ENCODE results near the gene SNX21.

SNX21 gene

DNA sequence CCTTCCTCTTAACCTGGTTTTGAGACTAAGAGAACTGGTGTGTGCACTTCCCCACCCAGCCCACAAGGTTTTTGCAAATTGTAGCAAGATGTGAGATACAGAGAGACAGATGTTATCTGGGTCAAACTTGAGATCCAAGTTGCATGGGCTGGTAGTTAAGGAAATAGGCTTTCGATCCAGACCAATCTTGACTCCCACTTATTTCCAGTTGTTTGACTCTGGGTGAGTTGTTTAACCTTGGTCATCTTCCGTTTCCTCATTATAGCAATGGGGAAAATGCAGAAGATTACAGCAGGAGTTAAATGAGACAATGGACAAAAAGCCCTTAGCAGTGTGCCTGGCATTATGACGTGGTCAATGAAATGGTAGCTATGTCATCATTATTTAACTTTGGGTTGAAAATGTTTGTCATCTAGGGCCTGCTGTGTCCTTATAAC, 1.7 kb downstream of the SNX21 start:
- H3K36me3 ChIP-seq (ENCODE audit: control insufficient read depth, insufficient read depth, low read length), result peaks cover under 1% of the 10 kb centered on the region; the same call in 1 of the 2 replicates
- no peak overlapping the region for H3K4me3 ChIP-seq (ENCODE audit: low read length)
- H3K4me1 ChIP-seq (ENCODE audit: control insufficient read depth, insufficient read depth, low read length), result peaks cover 4% of the 10 kb centered on the region; the same call in 1 of the 2 replicates
- no peaks in the 10 kb centered on the region for H3K9me3 ChIP-seq (ENCODE audit: control insufficient read depth, insufficient read depth, low read length)
- H3K27me3 ChIP-seq (ENCODE audit: control insufficient read depth, insufficient read depth, low read length), result no peaks in the 10 kb centered on the region
- no CpG with 5 or more reads among the region's 3 CpGs for WGBS (ENCODE audit: insufficient coverage, insufficient read length)
- no peak overlapping the region for H3K27ac ChIP-seq (ENCODE audit: low read length)
- DNase-seq (ENCODE audit: low read depth, low spot score), result no peak

DNA sequence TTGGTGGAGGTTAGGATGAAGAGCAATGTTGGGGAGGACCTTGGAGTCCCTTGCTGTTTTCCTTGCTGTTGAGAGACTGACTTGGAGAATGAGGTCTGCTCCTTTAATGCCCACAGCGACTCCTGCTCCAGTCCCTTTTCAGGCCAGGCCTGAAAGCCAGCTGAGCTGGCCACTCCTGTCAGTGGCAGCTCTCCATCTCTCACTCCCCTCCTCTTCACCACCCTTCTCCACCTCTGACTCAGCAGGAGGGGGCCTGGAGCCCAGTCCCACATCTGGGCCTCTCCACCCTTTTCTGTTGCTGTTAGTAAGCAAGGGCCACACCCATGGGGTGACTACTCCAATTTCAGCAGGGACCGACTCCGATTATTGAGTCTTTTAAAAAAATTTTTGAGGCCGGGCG, 2.2 kb downstream of the SNX21 start:
- peaks cover 4% of the 10 kb centered on the region; the same call in 1 of the 2 replicates for H3K36me3 ChIP-seq (ENCODE audit: control insufficient read depth, insufficient read depth, low read length)
- WGBS (ENCODE audit: insufficient coverage, insufficient read length), result no CpG with 5 or more reads among the region's 5 CpGs
- DNase-seq (ENCODE audit: low read depth, low spot score), result no peak
- H3K27ac ChIP-seq (ENCODE audit: low read length), result no peak overlapping the region
- H3K27me3 ChIP-seq (ENCODE audit: control insufficient read depth, insufficient read depth, low read length), result no peaks in the 10 kb centered on the region
- no peaks in the 10 kb centered on the region for H3K9me3 ChIP-seq (ENCODE audit: control insufficient read depth, insufficient read depth, low read length)
- peaks cover 4% of the 10 kb centered on the region; the same call in 1 of the 2 replicates for H3K4me1 ChIP-seq (ENCODE audit: control insufficient read depth, insufficient read depth, low read length)
- H3K4me3 ChIP-seq (ENCODE audit: low read length), result no peak overlapping the region

DNA sequence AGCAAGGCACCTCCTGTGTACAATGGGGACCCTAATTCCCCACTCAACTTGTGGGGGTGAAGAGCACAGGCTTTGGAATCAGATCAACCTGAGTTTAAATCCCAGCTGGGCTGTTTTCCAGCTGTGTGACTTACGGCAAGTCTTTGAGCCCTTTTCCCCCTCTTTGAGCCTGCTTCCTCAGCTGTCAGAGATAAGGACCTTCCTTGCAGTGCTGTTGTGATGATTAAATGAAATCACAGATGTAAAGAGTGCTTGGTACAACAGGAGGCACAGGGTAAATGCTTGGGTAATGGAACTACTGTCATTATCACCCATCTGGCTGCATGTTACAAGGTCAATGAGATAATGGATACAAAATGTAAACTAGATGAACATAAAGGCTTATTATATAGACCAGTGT, 3.2 kb downstream of the SNX21 start:
- no peak for DNase-seq (ENCODE audit: low read depth, low spot score)
- WGBS (ENCODE audit: insufficient coverage, insufficient read length), result no CpG with 5 or more reads among the region's 1 CpG
- no peak overlapping the region for H3K27ac ChIP-seq (ENCODE audit: low read length)
- no peak overlapping the region for H3K4me3 ChIP-seq (ENCODE audit: low read length)
- no peaks in the 10 kb centered on the region for H3K27me3 ChIP-seq (ENCODE audit: control insufficient read depth, insufficient read depth, low read length)
- peaks cover 4% of the 10 kb centered on the region; the same call in 1 of the 2 replicates for H3K36me3 ChIP-seq (ENCODE audit: control insufficient read depth, insufficient read depth, low read length)
- peaks cover 4% of the 10 kb centered on the region; the same call in 1 of the 2 replicates for H3K4me1 ChIP-seq (ENCODE audit: control insufficient read depth, insufficient read depth, low read length)
- no peaks in the 10 kb centered on the region for H3K9me3 ChIP-seq (ENCODE audit: control insufficient read depth, insufficient read depth, low read length)

- no CpG with 5 or more reads among the region's 25 CpGs for WGBS (ENCODE audit: insufficient coverage, insufficient read length)
- no peak overlapping the region for H3K27ac ChIP-seq (ENCODE audit: low read length)
- H3K27me3 ChIP-seq (ENCODE audit: control insufficient read depth, insufficient read depth, low read length), result no peaks in the 10 kb centered on the region
- DNase-seq (ENCODE audit: low read depth, low spot score), result no peak
- no peaks in the 10 kb centered on the region for H3K9me3 ChIP-seq (ENCODE audit: control insufficient read depth, insufficient read depth, low read length)
- H3K4me1 ChIP-seq (ENCODE audit: control insufficient read depth, insufficient read depth, low read length), result no peaks in the 10 kb centered on the region
- H3K4me3 ChIP-seq (ENCODE audit: low read length), result no peak overlapping the region
- H3K36me3 ChIP-seq (ENCODE audit: control insufficient read depth, insufficient read depth, low read length), result peaks cover 23% of the 10 kb centered on the region
Measured at GRCh38 chr20:45840700-45841198, 7.2 kb downstream of the SNX21 start.

- no CpG with 5 or more reads among the region's 10 CpGs for WGBS (ENCODE audit: insufficient coverage, insufficient read length)
- H3K9me3 ChIP-seq (ENCODE audit: control insufficient read depth, insufficient read depth, low read length), result no peaks in the 10 kb centered on the region
- no peak overlapping the region for H3K4me3 ChIP-seq (ENCODE audit: low read length)
- no peaks in the 10 kb centered on the region for H3K27me3 ChIP-seq (ENCODE audit: control insufficient read depth, insufficient read depth, low read length)
- H3K4me1 ChIP-seq (ENCODE audit: control insufficient read depth, insufficient read depth, low read length), result no peaks in the 10 kb centered on the region
- no peak for DNase-seq (ENCODE audit: low read depth, low spot score)
- peaks cover 23% of the 10 kb centered on the region for H3K36me3 ChIP-seq (ENCODE audit: control insufficient read depth, insufficient read depth, low read length)
- no peak overlapping the region for H3K27ac ChIP-seq (ENCODE audit: low read length)
Measured at GRCh38 chr20:45841407-45842129, 8.0 kb downstream of the SNX21 start.

- Histone ChIP-seq H3K36me3 (ENCODE audit: control insufficient read depth, insufficient read depth, low read length) (peaks cover 23% of the 10 kb centered on the region), H3K4me3 (ENCODE audit: low read length) (no peak overlapping the region), H3K9me3 (ENCODE audit: control insufficient read depth, insufficient read depth, low read length) (no peaks in the 10 kb centered on the region), H3K4me1 (ENCODE audit: control insufficient read depth, insufficient read depth, low read length) (no peaks in the 10 kb centered on the region), H3K27ac (ENCODE audit: low read length) (no peak overlapping the region), H3K27me3 (ENCODE audit: control insufficient read depth, insufficient read depth, low read length) (no peaks in the 10 kb centered on the region)
- no CpG with 5 or more reads among the region's 5 CpGs for WGBS (ENCODE audit: insufficient coverage, insufficient read length)
- no peak for DNase-seq (ENCODE audit: low read depth, low spot score)
Measured at GRCh38 chr20:45842169-45842812, 8.7 kb downstream of the SNX21 start.

GRCh38 chr20:45843506-45843905, 9.9 kb downstream of the SNX21 start:
- WGBS (ENCODE audit: insufficient coverage, insufficient read length), result no CpG with 5 or more reads among the region's 14 CpGs
- Histone ChIP-seq H3K9me3 (ENCODE audit: control insufficient read depth, insufficient read depth, low read length) (no peaks in the 10 kb centered on the region), H3K36me3 (ENCODE audit: control insufficient read depth, insufficient read depth, low read length) (peaks cover 27% of the 10 kb centered on the region), H3K27me3 (ENCODE audit: control insufficient read depth, insufficient read depth, low read length) (no peaks in the 10 kb centered on the region), H3K4me1 (ENCODE audit: control insufficient read depth, insufficient read depth, low read length) (0 out of 2 replicates have a peak, but pooled peaks cover under 1% of the 10 kb centered on the region), H3K27ac (ENCODE audit: low read length) (no peak overlapping the region), H3K4me3 (ENCODE audit: low read length) (no peak overlapping the region)
- no peak for DNase-seq (ENCODE audit: low read depth, low spot score)

DNA sequence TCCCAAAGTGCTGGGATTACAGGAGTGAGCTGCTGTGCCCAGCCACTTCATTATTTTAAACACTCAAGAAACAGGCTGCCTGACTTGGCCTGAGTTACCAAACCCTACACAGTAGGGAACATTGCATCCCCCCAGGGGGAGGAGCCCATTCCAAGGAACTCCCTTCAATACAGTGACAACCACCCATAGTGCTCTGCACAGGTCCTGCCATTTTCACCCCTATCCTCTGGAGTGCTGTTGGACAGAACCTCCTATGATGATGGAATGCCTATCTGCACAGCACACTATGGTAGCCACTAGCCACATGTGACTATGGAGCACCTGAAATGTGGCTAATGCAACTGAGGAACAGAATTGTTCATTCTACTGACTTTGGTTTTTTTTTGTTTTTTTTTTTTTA, 11.9 kb downstream of the SNX21 start:
- H3K4me1 ChIP-seq (ENCODE audit: control insufficient read depth, insufficient read depth, low read length), result 0 out of 2 replicates have a peak, but pooled peaks cover 1% of the 10 kb centered on the region
- DNase-seq (ENCODE audit: low read depth, low spot score), result no peak
- H3K9me3 ChIP-seq (ENCODE audit: control insufficient read depth, insufficient read depth, low read length), result no peaks in the 10 kb centered on the region
- peaks cover 25% of the 10 kb centered on the region for H3K36me3 ChIP-seq (ENCODE audit: control insufficient read depth, insufficient read depth, low read length)
- no peak overlapping the region for H3K27ac ChIP-seq (ENCODE audit: low read length)
- no peaks in the 10 kb centered on the region for H3K27me3 ChIP-seq (ENCODE audit: control insufficient read depth, insufficient read depth, low read length)
- H3K4me3 ChIP-seq (ENCODE audit: low read length), result no peak overlapping the region

- Histone ChIP-seq H3K4me1 (ENCODE audit: control insufficient read depth, insufficient read depth, low read length) (0 out of 2 replicates have a peak, but pooled peaks cover 1% of the 10 kb centered on the region), H3K4me3 (ENCODE audit: low read length) (no peak overlapping the region), H3K27me3 (ENCODE audit: control insufficient read depth, insufficient read depth, low read length) (no peaks in the 10 kb centered on the region), H3K9me3 (ENCODE audit: control insufficient read depth, insufficient read depth, low read length) (no peaks in the 10 kb centered on the region), H3K27ac (ENCODE audit: low read length) (no peak overlapping the region), H3K36me3 (ENCODE audit: control insufficient read depth, insufficient read depth, low read length) (peaks cover 15% of the 10 kb centered on the region)
- no peak for DNase-seq (ENCODE audit: low read depth, low spot score)
- WGBS (ENCODE audit: insufficient coverage, insufficient read length), result no CpG with 5 or more reads among the region's 8 CpGs
Measured at GRCh38 chr20:45848421-45848820, 14.8 kb downstream of the SNX21 start.

GRCh38 chr20:45848969-45849582, 15.5 kb downstream of the SNX21 start:
- H3K27ac ChIP-seq (ENCODE audit: low read length), result no peak overlapping the region
- peaks cover 8% of the 10 kb centered on the region for H3K36me3 ChIP-seq (ENCODE audit: control insufficient read depth, insufficient read depth, low read length)
- H3K9me3 ChIP-seq (ENCODE audit: control insufficient read depth, insufficient read depth, low read length), result no peaks in the 10 kb centered on the region
- DNase-seq (ENCODE audit: low read depth, low spot score), result no peak
- no peak overlapping the region for H3K4me3 ChIP-seq (ENCODE audit: low read length)
- WGBS (ENCODE audit: insufficient coverage, insufficient read length), result no CpG with 5 or more reads among the region's 8 CpGs
- 0 out of 2 replicates have a peak, but pooled peaks cover 1% of the 10 kb centered on the region for H3K4me1 ChIP-seq (ENCODE audit: control insufficient read depth, insufficient read depth, low read length)
- H3K27me3 ChIP-seq (ENCODE audit: control insufficient read depth, insufficient read depth, low read length), result no peaks in the 10 kb centered on the region
